NOMO-1 treated with dmso at 0.1 percent for 144 hours (cell line): Measurements from ENCODE around the gene POLRMT.
"Not testable (repeated sequence)": the region's sequence is repeated elsewhere in the genome, so short reads cannot be mapped to it uniquely, and the experiment has no call there.

ENCODE experiments used
- DNase-seq: peaks from one replicate; lab custom pipeline; 2025; ENCODE audit not compliant: unreplicated experiment; lab: John Stamatoyannopoulos, UW

The POLRMT gene

GRCh38 chr19:629515-629914, 3.8 kb downstream of the POLRMT start:
- DNase-seq: not testable (repeated sequence)

- no peak for DNase-seq
These were observed 5.2 kb downstream of the POLRMT start for GRCh38 chr19:628168-628567.

- not testable (repeated sequence) for DNase-seq
These were observed 6.8 kb downstream of the POLRMT start for GRCh38 chr19:626566-626965.

- no peak for DNase-seq
These were observed 8.1 kb downstream of the POLRMT start for GRCh38 chr19:625257-625656.

- no peak for DNase-seq
These were observed 8.8 kb downstream of the POLRMT start for GRCh38 chr19:624433-625109.

GRCh38 chr19:623974-624373, 9.4 kb downstream of the POLRMT start:
- no peak for DNase-seq

GRCh38 chr19:623175-623916, 10.0 kb downstream of the POLRMT start:
- DNase-seq: no peak

- DNase-seq: no peak
These were observed 10.7 kb downstream of the POLRMT start for GRCh38 chr19:622666-623065.

- DNase-seq: no peak
These were observed 11.5 kb downstream of the POLRMT start for GRCh38 chr19:621819-622218.

- not testable (repeated sequence) for DNase-seq
These were observed 12.1 kb downstream of the POLRMT start for GRCh38 chr19:621191-621590.

GRCh38 chr19:620166-620862, 13.0 kb downstream of the POLRMT start:
- no peak for DNase-seq

GRCh38 chr19:619286-620002, 13.9 kb downstream of the POLRMT start:
- no peak for DNase-seq

GRCh38 chr19:618674-619285, 14.6 kb downstream of the POLRMT start:
- no peak for DNase-seq

GRCh38 chr19:618247-618619, 15.1 kb downstream of the POLRMT start:
- DNase-seq: no peak

GRCh38 chr19:617551-618246, 15.6 kb downstream of the POLRMT start:
- no peak for DNase-seq

GRCh38 chr19:616747-617526, 16.4 kb downstream of the POLRMT start:
- no peak for DNase-seq

- DNase-seq: no peak
These were observed 17.2 kb downstream of the POLRMT start for GRCh38 chr19:616062-616700.

- no peak for DNase-seq
These were observed 17.7 kb downstream of the POLRMT start for GRCh38 chr19:615619-616018.
